ENCODE data around the gene RIMS3. TPM values are rescaled to one million over a fixed set of nuclear protein-coding genes. Genes with fewer than 3 reads are reported as not detected.
A peak's percentile ranks its signal among the peaks of the same experiment; 100 is the strongest.

RIMS3 gene
- total RNA-seq, 1 donor from 2014 or later, result 0.52 TPM

DNA sequence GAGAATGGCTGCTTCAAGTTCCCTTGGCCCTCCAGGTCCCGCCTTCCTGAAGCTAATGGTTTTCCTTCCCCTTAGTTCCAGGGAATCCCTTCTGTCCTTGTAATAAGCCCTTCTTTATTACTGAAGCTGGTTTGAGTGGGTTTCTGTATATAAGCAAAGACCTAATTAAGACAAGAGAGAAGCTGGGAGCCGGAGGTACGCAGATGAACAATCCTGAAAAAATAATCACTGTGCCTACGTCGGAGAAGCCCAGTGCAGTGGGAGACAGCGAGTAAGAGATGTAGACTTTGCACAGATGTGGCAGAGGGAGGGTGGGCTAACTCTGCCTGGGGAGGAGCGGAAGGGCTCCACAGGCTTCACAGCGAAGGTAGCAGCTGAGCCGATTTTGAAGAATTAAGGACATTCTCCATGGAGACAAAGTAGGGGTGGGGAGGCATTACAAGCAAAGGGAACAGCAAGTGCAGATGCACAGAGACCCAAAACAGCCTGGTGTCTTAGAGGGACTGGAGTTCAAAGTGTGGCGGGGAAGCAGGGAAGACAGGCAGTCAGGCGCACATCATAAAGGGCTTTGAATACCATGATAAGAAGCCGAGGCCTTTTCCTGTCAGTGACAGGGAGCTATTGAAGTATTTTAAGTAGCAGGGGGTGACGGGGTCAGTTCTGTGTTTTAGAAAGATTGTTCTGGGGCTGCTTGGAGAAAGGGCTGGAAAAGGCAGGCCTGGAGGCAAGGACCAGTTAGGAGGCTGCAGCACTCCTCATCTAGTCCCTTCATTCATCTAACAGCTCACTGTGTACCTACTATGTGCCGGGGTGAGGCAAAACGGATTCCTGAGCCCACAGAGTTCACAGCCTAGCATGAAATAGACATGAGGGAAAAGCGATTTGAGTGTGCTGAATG, 6.5 kb downstream of the RIMS3 start:
- Histone ChIP-seq H3K9me3 (ENCODE audit: control insufficient read depth in 3 of 3, low read length in 3 of 3) (no peaks in the 10 kb centered on the region), H3K4me1 (ENCODE audit: control insufficient read depth in 3 of 3, insufficient read depth in 3 of 3, low read length in 3 of 3) (peaks cover 0 to 3% (median 0%) of the 10 kb centered on the region in 3 donors), H3K4me3 (ENCODE audit: low read length in 3 of 3) (no peak overlapping the region), H3K27me3 (ENCODE audit: control insufficient read depth in 3 of 3, insufficient read depth in 3 of 3, low read length in 3 of 3) (peaks cover 2 to 8% (median 2%) of the 10 kb centered on the region in 3 donors), H3K9ac (ENCODE audit: low read depth in 1 of 3, low read length in 3 of 3) (no peak overlapping the region), H3K36me3 (ENCODE audit: control insufficient read depth in 3 of 3, insufficient read depth in 3 of 3, low read length in 3 of 3) (no peaks in the 10 kb centered on the region), H3K27ac (ENCODE audit: low read depth, low read length) (no peak overlapping the region)

DNA sequence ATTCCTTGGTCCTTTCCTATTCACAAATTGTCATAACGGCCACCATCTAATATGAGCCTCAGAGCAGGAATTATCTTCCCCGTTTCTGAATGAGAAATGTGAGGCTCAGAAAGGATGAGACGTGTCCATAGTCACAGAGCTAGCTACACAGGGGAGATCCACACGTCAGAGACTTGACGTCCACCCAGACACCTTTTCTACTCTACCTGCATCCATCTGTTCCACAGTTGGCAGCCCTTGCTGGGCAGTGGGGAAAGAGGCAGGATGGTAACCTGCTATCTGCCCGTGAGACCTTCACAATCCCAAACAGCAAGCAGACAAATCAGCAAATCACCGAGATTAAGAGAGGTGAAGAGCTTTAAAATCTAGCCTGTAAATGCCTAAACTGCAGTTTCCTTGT, 8.4 kb downstream of the RIMS3 start:
- Histone ChIP-seq H3K4me1 (ENCODE audit: control insufficient read depth in 3 of 3, insufficient read depth in 3 of 3, low read length in 3 of 3) (peaks cover 0 to under 1% (median 0%) of the 10 kb centered on the region in 3 donors), H3K9ac (ENCODE audit: low read depth in 1 of 3, low read length in 3 of 3) (no peak overlapping the region), H3K27me3 (ENCODE audit: control insufficient read depth in 3 of 3, insufficient read depth in 3 of 3, low read length in 3 of 3) (peaks cover 2 to 18% (median 9%) of the 10 kb centered on the region in 3 donors), H3K9me3 (ENCODE audit: control insufficient read depth in 3 of 3, low read length in 3 of 3) (no peaks in the 10 kb centered on the region), H3K36me3 (ENCODE audit: control insufficient read depth in 3 of 3, insufficient read depth in 3 of 3, low read length in 3 of 3) (no peaks in the 10 kb centered on the region), H3K27ac (ENCODE audit: low read depth, low read length) (no peak overlapping the region), H3K4me3 (ENCODE audit: low read length in 3 of 3) (no peak overlapping the region)

DNA sequence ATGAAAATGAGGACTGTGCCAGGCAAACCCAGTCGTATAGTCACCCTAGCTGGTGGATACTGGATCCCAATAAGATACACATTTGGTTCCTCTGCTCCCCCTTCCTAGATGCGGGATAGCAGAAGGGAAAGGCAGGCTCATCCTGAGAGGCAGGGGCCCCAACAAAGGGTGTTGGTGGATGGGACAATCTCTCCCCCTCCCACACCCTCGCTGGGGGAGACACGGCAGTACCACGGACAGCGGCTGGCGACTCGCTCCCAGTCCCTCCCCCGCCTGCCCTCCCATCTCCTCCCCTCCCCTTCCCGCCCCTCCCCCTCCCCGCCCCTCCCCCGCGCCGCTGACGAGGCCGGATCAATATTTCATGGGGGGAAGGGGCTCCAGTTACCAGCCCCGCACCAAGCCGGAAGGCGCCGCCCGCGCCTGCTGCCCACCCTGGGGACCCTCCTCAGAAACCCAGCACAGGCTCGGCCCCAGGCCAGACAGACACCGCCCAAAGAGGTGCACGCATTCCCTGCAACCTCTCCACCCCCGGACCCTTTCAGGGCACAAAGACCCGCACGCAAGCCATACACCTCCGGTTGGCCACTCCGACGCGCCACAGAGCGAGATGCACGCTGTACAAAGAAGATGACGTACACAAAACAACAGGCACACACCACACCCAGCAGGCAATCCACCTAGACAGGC, 11.5 kb downstream of the RIMS3 start:
- H3K4me1 ChIP-seq (ENCODE audit: control insufficient read depth in 3 of 3, insufficient read depth in 3 of 3, low read length in 3 of 3), result peaks cover 0 to 12% (median 7%) of the 10 kb centered on the region in 3 donors
- no peak overlapping the region for H3K9ac ChIP-seq (ENCODE audit: low read depth in 1 of 3, low read length in 3 of 3)
- no peak overlapping the region for H3K27ac ChIP-seq (ENCODE audit: low read depth, low read length)
- H3K27me3 ChIP-seq (ENCODE audit: control insufficient read depth in 3 of 3, insufficient read depth in 3 of 3, low read length in 3 of 3), result peaks cover 9 to 38% (median 9%) of the 10 kb centered on the region in 3 donors
- no peaks in the 10 kb centered on the region for H3K9me3 ChIP-seq (ENCODE audit: control insufficient read depth in 3 of 3, low read length in 3 of 3)
- H3K4me3 ChIP-seq (ENCODE audit: low read length in 3 of 3), result no peak overlapping the region
- no peaks in the 10 kb centered on the region for H3K36me3 ChIP-seq (ENCODE audit: control insufficient read depth in 3 of 3, insufficient read depth in 3 of 3, low read length in 3 of 3)

- Histone ChIP-seq H3K27ac (ENCODE audit: low read depth, low read length) (no peak overlapping the region), H3K27me3 (ENCODE audit: control insufficient read depth in 3 of 3, insufficient read depth in 3 of 3, low read length in 3 of 3) (peaks cover 9 to 42% (median 12%) of the 10 kb centered on the region in 3 donors), H3K9me3 (ENCODE audit: control insufficient read depth in 3 of 3, low read length in 3 of 3) (no peaks in the 10 kb centered on the region), H3K4me1 (ENCODE audit: control insufficient read depth in 3 of 3, insufficient read depth in 3 of 3, low read length in 3 of 3) (peaks cover 0 to 12% (median 7%) of the 10 kb centered on the region in 3 donors), H3K4me3 (ENCODE audit: low read length in 3 of 3) (no peak overlapping the region), H3K9ac (ENCODE audit: low read depth in 1 of 3, low read length in 3 of 3) (no peak overlapping the region), H3K36me3 (ENCODE audit: control insufficient read depth in 3 of 3, insufficient read depth in 3 of 3, low read length in 3 of 3) (no peaks in the 10 kb centered on the region)
Observed at GRCh38 chr1:40652979-40653378, 12.5 kb downstream of the RIMS3 start.

GRCh38 chr1:40652468-40652867, 13.0 kb downstream of the RIMS3 start:
- Histone ChIP-seq H3K9me3 (ENCODE audit: control insufficient read depth in 3 of 3, low read length in 3 of 3) (no peaks in the 10 kb centered on the region), H3K27ac (ENCODE audit: low read depth, low read length) (no peak overlapping the region), H3K27me3 (ENCODE audit: control insufficient read depth in 3 of 3, insufficient read depth in 3 of 3, low read length in 3 of 3) (peaks cover 9 to 43% (median 12%) of the 10 kb centered on the region in 3 donors), H3K4me1 (ENCODE audit: control insufficient read depth in 3 of 3, insufficient read depth in 3 of 3, low read length in 3 of 3) (peaks cover 0 to 12% (median 7%) of the 10 kb centered on the region in 3 donors), H3K36me3 (ENCODE audit: control insufficient read depth in 3 of 3, insufficient read depth in 3 of 3, low read length in 3 of 3) (no peaks in the 10 kb centered on the region), H3K4me3 (ENCODE audit: low read length in 3 of 3) (no peak overlapping the region), H3K9ac (ENCODE audit: low read depth in 1 of 3, low read length in 3 of 3) (no peak overlapping the region)

GRCh38 chr1:40651138-40651857, 14.2 kb downstream of the RIMS3 start:
- Histone ChIP-seq H3K27me3 (ENCODE audit: control insufficient read depth in 3 of 3, insufficient read depth in 3 of 3, low read length in 3 of 3) (peaks cover 9 to 47% (median 12%) of the 10 kb centered on the region in 3 donors), H3K4me3 (ENCODE audit: low read length in 3 of 3) (peak overlapping the region in 2 of 3 donors; percentile 35 to 57), H3K27ac (ENCODE audit: low read depth, low read length) (no peak overlapping the region)

DNA sequence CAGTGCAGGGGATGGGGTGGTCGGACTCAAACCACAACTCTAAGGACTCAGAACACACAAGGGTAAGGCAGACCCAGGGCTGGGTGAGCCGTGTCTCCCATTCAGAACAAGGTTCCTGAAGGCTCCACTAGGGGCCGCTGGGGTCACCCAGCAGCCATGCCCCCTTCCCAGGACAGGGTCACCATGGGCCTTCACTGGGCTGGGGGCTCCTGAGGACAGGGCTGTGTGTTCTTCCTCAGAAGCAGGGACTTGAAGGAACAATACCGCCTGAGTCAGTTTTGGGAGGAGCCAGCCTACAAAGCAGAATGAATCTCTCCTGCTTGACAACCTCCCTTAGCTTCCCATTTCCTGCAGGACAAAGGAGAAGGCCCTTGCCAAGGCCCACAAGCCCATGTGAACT, 15.4 kb downstream of the RIMS3 start:
- no peak overlapping the region for H3K4me3 ChIP-seq (ENCODE audit: low read length in 3 of 3)
- H3K4me1 ChIP-seq (ENCODE audit: control insufficient read depth in 3 of 3, insufficient read depth in 3 of 3, low read length in 3 of 3), result peaks cover 0 to 12% (median 7%) of the 10 kb centered on the region in 3 donors
- no peaks in the 10 kb centered on the region for H3K36me3 ChIP-seq (ENCODE audit: control insufficient read depth in 3 of 3, insufficient read depth in 3 of 3, low read length in 3 of 3)
- no peak overlapping the region for H3K9ac ChIP-seq (ENCODE audit: low read depth in 1 of 3, low read length in 3 of 3)
- H3K27ac ChIP-seq (ENCODE audit: low read depth, low read length), result no peak overlapping the region
- H3K27me3 ChIP-seq (ENCODE audit: control insufficient read depth in 3 of 3, insufficient read depth in 3 of 3, low read length in 3 of 3), result peaks cover 9 to 47% (median 12%) of the 10 kb centered on the region in 3 donors
- no peaks in the 10 kb centered on the region for H3K9me3 ChIP-seq (ENCODE audit: control insufficient read depth in 3 of 3, low read length in 3 of 3)

More at GRCh38 chr1:40651138-40651857, 14.2 kb downstream of the RIMS3 start:
- Histone ChIP-seq H3K9ac (ENCODE audit: low read depth in 1 of 3, low read length in 3 of 3) (peak overlapping the region in 1 of 3 donors; percentile 60), H3K4me1 (ENCODE audit: control insufficient read depth in 3 of 3, insufficient read depth in 3 of 3, low read length in 3 of 3) (peaks cover 0 to 12% (median 7%) of the 10 kb centered on the region in 3 donors), H3K9me3 (ENCODE audit: control insufficient read depth in 3 of 3, low read length in 3 of 3) (no peaks in the 10 kb centered on the region), H3K36me3 (ENCODE audit: control insufficient read depth in 3 of 3, insufficient read depth in 3 of 3, low read length in 3 of 3) (no peaks in the 10 kb centered on the region)

DNA sequence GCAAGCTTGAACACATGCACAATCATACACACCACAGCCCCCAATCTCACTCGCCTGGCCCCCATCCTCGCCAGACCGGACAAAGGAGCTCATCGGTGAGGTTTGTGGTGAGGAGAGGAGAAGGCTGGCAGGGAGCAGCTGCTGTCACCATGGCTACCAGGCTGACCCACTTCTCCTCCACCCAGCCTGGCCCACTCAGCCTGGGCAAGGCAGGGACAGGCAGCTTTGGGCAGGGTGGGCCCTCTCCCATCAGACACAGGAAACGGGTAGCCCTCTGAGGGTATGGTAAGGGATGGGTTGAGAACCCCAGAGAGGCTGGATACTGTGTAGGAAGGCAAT, 15.9 kb downstream of the RIMS3 start:
- Histone ChIP-seq H3K4me3 (ENCODE audit: low read length in 3 of 3) (no peak overlapping the region), H3K27me3 (ENCODE audit: control insufficient read depth in 3 of 3, insufficient read depth in 3 of 3, low read length in 3 of 3) (peaks cover 9 to 42% (median 12%) of the 10 kb centered on the region in 3 donors), H3K36me3 (ENCODE audit: control insufficient read depth in 3 of 3, insufficient read depth in 3 of 3, low read length in 3 of 3) (no peaks in the 10 kb centered on the region), H3K27ac (ENCODE audit: low read depth, low read length) (no peak overlapping the region), H3K4me1 (ENCODE audit: control insufficient read depth in 3 of 3, insufficient read depth in 3 of 3, low read length in 3 of 3) (peaks cover 0 to 12% (median 7%) of the 10 kb centered on the region in 3 donors), H3K9me3 (ENCODE audit: control insufficient read depth in 3 of 3, low read length in 3 of 3) (no peaks in the 10 kb centered on the region), H3K9ac (ENCODE audit: low read depth in 1 of 3, low read length in 3 of 3) (no peak overlapping the region)

DNA sequence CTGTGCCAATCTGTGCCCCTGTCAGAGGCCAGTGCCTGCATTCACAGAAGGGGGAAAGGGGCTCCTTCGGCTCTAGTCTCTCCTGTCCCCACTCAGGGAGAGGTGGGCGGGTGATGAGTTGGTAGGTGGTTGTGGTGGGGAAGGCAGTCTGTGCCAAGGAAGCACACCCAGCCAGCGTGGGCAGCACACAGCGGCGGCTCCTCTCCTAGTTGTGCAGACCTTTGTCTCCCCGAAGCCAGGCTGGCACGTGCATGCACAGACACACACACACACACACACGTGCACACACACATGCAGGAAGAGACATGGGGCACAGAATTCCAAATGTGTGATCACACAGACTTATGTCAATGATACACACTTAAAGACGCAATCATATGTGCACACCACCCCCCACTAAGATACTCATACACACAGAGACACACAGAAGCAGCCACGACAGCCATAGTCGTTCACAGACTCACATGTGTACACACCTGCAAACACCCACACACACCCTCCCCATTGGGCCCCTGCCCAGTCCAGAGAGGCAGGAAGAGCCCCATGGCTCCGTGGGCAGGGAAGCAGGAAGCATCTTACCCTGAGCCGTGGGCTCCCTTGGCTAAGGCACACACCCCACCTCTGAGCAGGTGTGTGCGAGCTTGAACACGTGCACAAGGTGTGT, 16.4 kb downstream of the RIMS3 start:
- Histone ChIP-seq H3K4me3 (ENCODE audit: low read length in 3 of 3) (no peak overlapping the region), H3K36me3 (ENCODE audit: control insufficient read depth in 3 of 3, insufficient read depth in 3 of 3, low read length in 3 of 3) (no peaks in the 10 kb centered on the region), H3K9ac (ENCODE audit: low read depth in 1 of 3, low read length in 3 of 3) (no peak overlapping the region), H3K27ac (ENCODE audit: low read depth, low read length) (no peak overlapping the region), H3K4me1 (ENCODE audit: control insufficient read depth in 3 of 3, insufficient read depth in 3 of 3, low read length in 3 of 3) (peaks cover 0 to 12% (median 7%) of the 10 kb centered on the region in 3 donors), H3K27me3 (ENCODE audit: control insufficient read depth in 3 of 3, insufficient read depth in 3 of 3, low read length in 3 of 3) (peaks cover 7 to 39% (median 12%) of the 10 kb centered on the region in 3 donors), H3K9me3 (ENCODE audit: control insufficient read depth in 3 of 3, low read length in 3 of 3) (no peaks in the 10 kb centered on the region)

Measured in skeletal muscle tissue (tissue), 4 donors.